ENCODE results near the gene CDC20.

Gene CDC20

GRCh38 chr1:43358746-43359693 is at the start of gene CDC20:
TSS of gene CDC20 (plus strand) at chr1:43358981. CDS start at chr1:43359216, 235 bp downstream.
- H3K4me1 ChIP-seq (ENCODE audit: control insufficient read depth in 1 of 2, insufficient read depth in 2 of 2, low read length in 2 of 2): peaks cover 0 to 11% of the 10 kb centered on the region in 2 donors
- H3K27ac ChIP-seq (ENCODE audit: low read length): peak within 1 kb of the TSS; percentile 98
- peak within 1 kb of the TSS; percentile 80 to 82 for H3K4me3 ChIP-seq (ENCODE audit: low read depth in 1 of 2, low read length in 2 of 2)
- peaks cover 27 to 30% of the 10 kb centered on the region in 2 donors for H3K36me3 ChIP-seq (ENCODE audit: control insufficient read depth in 1 of 2, insufficient read depth in 2 of 2, low read length in 2 of 2)
- no peaks in the 10 kb centered on the region for H3K27me3 ChIP-seq (ENCODE audit: low read depth, low read length)
- no peaks in the 10 kb centered on the region for H3K9me3 ChIP-seq (ENCODE audit: control insufficient read depth in 1 of 2, low read length in 2 of 2)

GRCh38 chr1:43309405-43310025 is 49.3 kb upstream of the CDC20 start:
- Histone ChIP-seq H3K27me3 (ENCODE audit: low read depth, low read length) (no peaks in the 10 kb centered on the region), H3K36me3 (ENCODE audit: control insufficient read depth in 1 of 2, insufficient read depth in 2 of 2, low read length in 2 of 2) (no peaks in the 10 kb centered on the region), H3K4me1 (ENCODE audit: control insufficient read depth in 1 of 2, insufficient read depth in 2 of 2, low read length in 2 of 2) (no peaks in the 10 kb centered on the region), H3K4me3 (ENCODE audit: low read depth in 1 of 2, low read length in 2 of 2) (no peak overlapping the region), H3K27ac (ENCODE audit: low read length) (no peak overlapping the region), H3K9me3 (ENCODE audit: control insufficient read depth in 1 of 2, low read length in 2 of 2) (no peaks in the 10 kb centered on the region)

DNA sequence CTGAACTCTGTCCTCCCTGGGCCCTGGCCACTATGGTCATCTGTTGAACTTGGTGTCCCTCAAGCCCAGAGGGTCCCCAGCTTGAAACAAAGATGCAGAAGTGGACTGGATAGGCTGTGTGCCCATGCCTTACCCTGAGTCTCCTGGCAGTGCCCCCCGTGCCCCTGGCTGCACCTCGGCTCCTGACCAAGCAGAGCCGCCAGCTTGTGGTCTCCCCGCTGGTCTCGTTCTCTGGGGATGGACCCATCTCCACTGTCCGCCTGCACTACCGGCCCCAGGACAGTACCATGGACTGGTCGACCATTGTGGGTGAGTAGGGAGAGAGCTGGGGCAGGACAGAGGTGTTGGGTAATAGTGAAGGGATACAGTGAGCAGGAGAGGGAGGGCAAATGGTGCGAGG is 47.3 kb upstream of the CDC20 start:
- Histone ChIP-seq H3K9me3 (ENCODE audit: control insufficient read depth in 1 of 2, low read length in 2 of 2) (no peaks in the 10 kb centered on the region), H3K27ac (ENCODE audit: low read length) (no peak overlapping the region), H3K36me3 (ENCODE audit: control insufficient read depth in 1 of 2, insufficient read depth in 2 of 2, low read length in 2 of 2) (no peaks in the 10 kb centered on the region), H3K4me3 (ENCODE audit: low read depth in 1 of 2, low read length in 2 of 2) (no peak overlapping the region), H3K27me3 (ENCODE audit: low read depth, low read length) (no peaks in the 10 kb centered on the region), H3K4me1 (ENCODE audit: control insufficient read depth in 1 of 2, insufficient read depth in 2 of 2, low read length in 2 of 2) (no peaks in the 10 kb centered on the region)

DNA sequence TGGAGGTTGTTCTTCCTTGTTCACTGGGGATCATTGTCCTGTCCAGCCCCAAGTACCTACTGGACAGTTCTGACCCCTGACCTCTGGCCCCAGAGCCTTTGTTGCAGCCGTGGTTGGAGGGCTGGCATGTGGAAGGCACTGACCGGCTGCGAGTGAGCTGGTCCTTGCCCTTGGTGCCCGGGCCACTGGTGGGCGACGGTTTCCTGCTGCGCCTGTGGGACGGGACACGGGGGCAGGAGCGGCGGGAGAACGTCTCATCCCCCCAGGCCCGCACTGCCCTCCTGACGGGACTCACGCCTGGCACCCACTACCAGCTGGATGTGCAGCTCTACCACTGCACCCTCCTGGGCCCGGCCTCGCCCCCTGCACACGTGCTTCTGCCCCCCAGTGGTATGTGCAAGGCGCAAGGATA is 46.6 kb upstream of the CDC20 start:
- H3K36me3 ChIP-seq (ENCODE audit: control insufficient read depth in 1 of 2, insufficient read depth in 2 of 2, low read length in 2 of 2): no peaks in the 10 kb centered on the region
- H3K4me1 ChIP-seq (ENCODE audit: control insufficient read depth in 1 of 2, insufficient read depth in 2 of 2, low read length in 2 of 2): no peaks in the 10 kb centered on the region
- no peaks in the 10 kb centered on the region for H3K27me3 ChIP-seq (ENCODE audit: low read depth, low read length)
- H3K27ac ChIP-seq (ENCODE audit: low read length): no peak overlapping the region
- no peaks in the 10 kb centered on the region for H3K9me3 ChIP-seq (ENCODE audit: control insufficient read depth in 1 of 2, low read length in 2 of 2)
- H3K4me3 ChIP-seq (ENCODE audit: low read depth in 1 of 2, low read length in 2 of 2): no peak overlapping the region

- Histone ChIP-seq H3K36me3 (ENCODE audit: control insufficient read depth in 1 of 2, insufficient read depth in 2 of 2, low read length in 2 of 2) (no peaks in the 10 kb centered on the region), H3K4me1 (ENCODE audit: control insufficient read depth in 1 of 2, insufficient read depth in 2 of 2, low read length in 2 of 2) (no peaks in the 10 kb centered on the region), H3K9me3 (ENCODE audit: control insufficient read depth in 1 of 2, low read length in 2 of 2) (no peaks in the 10 kb centered on the region), H3K27me3 (ENCODE audit: low read depth, low read length) (no peaks in the 10 kb centered on the region), H3K27ac (ENCODE audit: low read length) (no peak overlapping the region), H3K4me3 (ENCODE audit: low read depth in 1 of 2, low read length in 2 of 2) (no peak overlapping the region)
These were observed 45.9 kb upstream of the CDC20 start for GRCh38 chr1:43312663-43313515.

DNA sequence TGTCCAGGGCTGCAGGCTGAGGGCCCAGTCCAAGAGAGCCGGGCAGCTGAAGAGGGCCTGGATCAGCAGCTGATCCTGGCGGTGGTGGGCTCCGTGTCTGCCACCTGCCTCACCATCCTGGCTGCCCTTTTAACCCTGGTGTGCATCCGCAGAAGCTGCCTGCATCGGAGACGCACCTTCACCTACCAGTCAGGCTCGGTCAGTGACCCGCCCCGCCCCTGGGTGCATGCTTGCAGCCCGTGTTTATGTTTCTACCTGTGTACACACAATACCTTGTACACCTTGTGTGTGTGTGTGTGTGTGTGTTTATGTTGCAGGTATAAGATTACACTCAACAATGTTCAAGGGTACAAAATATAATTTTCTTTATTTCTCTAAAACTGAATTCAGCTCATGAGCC is 45.0 kb upstream of the CDC20 start:
- Histone ChIP-seq H3K36me3 (ENCODE audit: control insufficient read depth in 1 of 2, insufficient read depth in 2 of 2, low read length in 2 of 2) (no peaks in the 10 kb centered on the region), H3K9me3 (ENCODE audit: control insufficient read depth in 1 of 2, low read length in 2 of 2) (no peaks in the 10 kb centered on the region), H3K27ac (ENCODE audit: low read length) (no peak overlapping the region), H3K4me3 (ENCODE audit: low read depth in 1 of 2, low read length in 2 of 2) (no peak overlapping the region), H3K27me3 (ENCODE audit: low read depth, low read length) (no peaks in the 10 kb centered on the region), H3K4me1 (ENCODE audit: control insufficient read depth in 1 of 2, insufficient read depth in 2 of 2, low read length in 2 of 2) (no peaks in the 10 kb centered on the region)

GRCh38 chr1:43314233-43314632 is 44.5 kb upstream of the CDC20 start:
- Histone ChIP-seq H3K27me3 (ENCODE audit: low read depth, low read length) (no peaks in the 10 kb centered on the region), H3K36me3 (ENCODE audit: control insufficient read depth in 1 of 2, insufficient read depth in 2 of 2, low read length in 2 of 2) (no peaks in the 10 kb centered on the region), H3K9me3 (ENCODE audit: control insufficient read depth in 1 of 2, low read length in 2 of 2) (no peaks in the 10 kb centered on the region), H3K4me1 (ENCODE audit: control insufficient read depth in 1 of 2, insufficient read depth in 2 of 2, low read length in 2 of 2) (no peaks in the 10 kb centered on the region), H3K4me3 (ENCODE audit: low read depth in 1 of 2, low read length in 2 of 2) (no peak overlapping the region), H3K27ac (ENCODE audit: low read length) (no peak overlapping the region)

DNA sequence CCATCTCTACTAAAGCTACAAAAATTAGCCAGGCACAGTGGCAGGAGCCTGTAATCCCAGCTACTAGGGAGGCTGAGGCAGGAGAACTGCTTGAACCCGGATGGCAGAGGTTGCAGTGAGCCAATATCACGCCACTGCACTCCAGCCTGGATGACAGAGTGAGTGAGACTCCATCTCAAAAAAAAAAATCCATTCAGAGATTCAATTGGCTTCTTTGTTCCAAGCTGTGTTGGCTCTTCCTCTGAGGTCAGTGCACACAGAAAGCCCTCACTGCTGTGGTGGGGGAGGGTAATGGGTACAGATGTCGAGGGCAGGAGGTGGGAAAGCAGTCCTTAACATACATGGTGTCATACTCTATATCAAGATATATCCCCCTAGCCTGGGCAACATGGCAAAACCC is 43.3 kb upstream of the CDC20 start:
- Histone ChIP-seq H3K9me3 (ENCODE audit: control insufficient read depth in 1 of 2, low read length in 2 of 2) (no peaks in the 10 kb centered on the region), H3K36me3 (ENCODE audit: control insufficient read depth in 1 of 2, insufficient read depth in 2 of 2, low read length in 2 of 2) (no peaks in the 10 kb centered on the region), H3K27ac (ENCODE audit: low read length) (no peak overlapping the region), H3K4me1 (ENCODE audit: control insufficient read depth in 1 of 2, insufficient read depth in 2 of 2, low read length in 2 of 2) (no peaks in the 10 kb centered on the region), H3K4me3 (ENCODE audit: low read depth in 1 of 2, low read length in 2 of 2) (no peak overlapping the region), H3K27me3 (ENCODE audit: low read depth, low read length) (no peaks in the 10 kb centered on the region)

- no peak overlapping the region for H3K27ac ChIP-seq (ENCODE audit: low read length)
These were observed 42.6 kb upstream of the CDC20 start for GRCh38 chr1:43315963-43316737.

GRCh38 chr1:43316738-43317520 is 41.9 kb upstream of the CDC20 start:
- Histone ChIP-seq H3K4me3 (ENCODE audit: low read depth in 1 of 2, low read length in 2 of 2) (no peak overlapping the region), H3K4me1 (ENCODE audit: control insufficient read depth in 1 of 2, insufficient read depth in 2 of 2, low read length in 2 of 2) (no peaks in the 10 kb centered on the region), H3K9me3 (ENCODE audit: control insufficient read depth in 1 of 2, low read length in 2 of 2) (no peaks in the 10 kb centered on the region), H3K27me3 (ENCODE audit: low read depth, low read length) (no peaks in the 10 kb centered on the region), H3K36me3 (ENCODE audit: control insufficient read depth in 1 of 2, insufficient read depth in 2 of 2, low read length in 2 of 2) (no peaks in the 10 kb centered on the region), H3K27ac (ENCODE audit: low read length) (no peak overlapping the region)

More at GRCh38 chr1:43315963-43316737, 42.6 kb upstream of the CDC20 start:
- Histone ChIP-seq H3K9me3 (ENCODE audit: control insufficient read depth in 1 of 2, low read length in 2 of 2) (no peaks in the 10 kb centered on the region), H3K4me3 (ENCODE audit: low read depth in 1 of 2, low read length in 2 of 2) (no peak overlapping the region), H3K27me3 (ENCODE audit: low read depth, low read length) (no peaks in the 10 kb centered on the region), H3K4me1 (ENCODE audit: control insufficient read depth in 1 of 2, insufficient read depth in 2 of 2, low read length in 2 of 2) (no peaks in the 10 kb centered on the region), H3K36me3 (ENCODE audit: control insufficient read depth in 1 of 2, insufficient read depth in 2 of 2, low read length in 2 of 2) (no peaks in the 10 kb centered on the region)
